Measurements from ENCODE around the gene SMPD4. TPM values are rescaled to one million over a fixed set of nuclear protein-coding genes. Genes with fewer than 3 reads are reported as not detected.
A peak's percentile ranks its signal among the peaks of the same experiment; 100 is the strongest.
"Not testable (repeated sequence)": the region's sequence is repeated elsewhere in the genome, so short reads cannot be mapped to it uniquely, and the experiment has no call there.

SMPD4 gene
- total and polyA plus RNA-seq, 9 of the 15 experiments (the other 6 are each of a cell fraction or from before 2014, with no cell fraction given), result 7.5 to 123 (median 35.7) TPM

DNA sequence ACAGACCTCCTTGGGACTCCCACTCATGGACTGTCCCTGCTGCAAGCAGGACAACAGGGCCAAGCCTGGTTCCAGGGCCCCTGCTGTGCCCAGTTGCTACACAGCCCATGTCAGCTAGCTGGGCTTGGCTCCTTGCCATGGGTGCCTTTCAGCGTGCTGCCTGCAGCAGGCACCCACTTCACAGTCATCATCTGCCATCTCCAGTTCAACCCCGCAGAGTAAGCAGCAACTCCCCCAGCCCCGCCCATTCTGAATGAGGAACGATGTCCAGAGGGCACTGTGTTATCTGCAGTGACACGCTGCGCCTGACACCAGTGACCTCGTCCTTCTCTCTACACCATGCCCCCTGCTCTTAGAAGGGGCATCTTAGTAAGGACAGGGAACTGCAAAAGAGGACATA is 21.1 kb upstream of the SMPD4 start:
- in situ Hi-C loops (cut with MboI), result loop anchor here (5.0 kb wide), 1 partner anchor 1270 kb away; no protein-coding TSS in a partner anchor
- H3K27ac ChIP-seq (ENCODE audit: extremely low read depth, low read depth, low read length); H3K4me2 ChIP-seq (ENCODE audit: insufficient read depth, low read length); H3K9me3 ChIP-seq (replicated peaks; ENCODE audit: control insufficient read depth, insufficient read depth, low read depth, low read length); BruUV-seq (replicated peaks); H3K27me3 ChIP-seq (ENCODE audit: control insufficient read depth in 2 of 2, insufficient read depth in 2 of 2, low read length in 2 of 2); CTCF ChIA-PET (ENCODE audit: low intra/inter-chr PET ratio); POLR2A ChIA-PET; H3K4me3 ChIP-seq; H3K79me2 ChIP-seq (ENCODE audit: control insufficient read depth, insufficient read depth, low read length); H3K9me1 ChIP-seq (ENCODE audit: control insufficient read depth, insufficient read depth, low read length); H3K36me3 ChIP-seq (ENCODE audit: control insufficient read depth, insufficient read depth, low read length); H3K4me1 ChIP-seq (replicated peaks in 1 of 2; ENCODE audit: control insufficient read depth in 2 of 2, insufficient read depth in 2 of 2, low read length in 2 of 2); H4K20me1 ChIP-seq (replicated peaks; ENCODE audit: control insufficient read depth, insufficient read depth, low read length); intact Hi-C loops (cut with micrococcal nuclease): not testable (repeated sequence)
- DNase-seq (ENCODE audit: extremely low read depth in 1 of 4, low spot score in 3 of 4), result peak; percentile 19 to 58 (median 22)
- H3K9ac ChIP-seq (ENCODE audit: insufficient read depth in 1 of 2, low read depth in 2 of 2, low read length in 2 of 2), result peak overlapping the region in 1 of 2 experiments; percentile 64; a peak in 2 of 4 replicates
- ATAC-seq, result peak; percentile 93
- 0% methylated on average over 2 of the region's 7 CpGs for WGBS (ENCODE audit: insufficient coverage, low coverage, missing lambda C conversion rate)
- H2AFZ ChIP-seq (ENCODE audit: low read depth, low read length), result 0 out of 2 replicates have a peak overlapping the region, but pooled peaks have one; percentile 74
- peak; percentile 66 for TF ChIP-seq ZNF316 (IDR thresholded peaks at IDR 0.05)
- TF ChIP-seq CTBP1 (IDR thresholded peaks at IDR 0.05; ENCODE audit: borderline replicate concordance), result peak; percentile 25; the same call in 1 of the 2 replicates
- peak; percentile 16; the same call in 1 of the 2 replicates for TF ChIP-seq TFAP4 (CRISPR knock-in tag; IDR thresholded peaks at IDR 0.05; ENCODE audit: borderline replicate concordance)
- TF ChIP-seq RAD21 (CRISPR knock-in tag; conservative IDR thresholded peaks at IDR 0.05 in 1 of 2, IDR thresholded peaks at IDR 0.05 in 1 of 2), result 0 out of 4 replicates have a peak, but pooled peaks of 1 of the 2 experiments have one; percentile 17
- TF ChIP-seq NFIC (IDR thresholded peaks at IDR 0.05), result peak; percentile 89
- FAIRE-seq, result peak; percentile 94

DNA sequence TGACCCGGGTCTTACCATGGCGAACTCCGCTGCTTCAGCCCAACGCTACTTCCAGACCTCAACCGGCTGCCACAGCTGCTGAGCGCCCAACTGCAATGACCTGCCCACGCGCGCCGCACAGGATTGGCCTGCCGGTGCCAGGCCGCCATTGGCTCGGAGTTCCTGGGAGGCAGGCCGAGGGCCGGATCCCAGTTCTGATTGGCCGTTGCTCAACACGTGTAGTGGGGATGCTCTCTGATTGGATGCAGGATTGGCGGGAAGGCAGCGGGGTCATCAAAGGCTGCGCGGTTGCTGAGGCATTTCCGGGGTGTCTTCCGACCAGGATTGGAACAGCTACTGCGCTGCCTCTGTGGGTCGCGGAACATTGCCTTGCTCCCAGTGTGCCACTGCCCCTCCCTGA is 16.9 kb upstream of the SMPD4 start, which contains the start of gene TUBA3E:
Gene TUBA3E (minus strand): TSS at position 97 of the 400 bp plus-strand sequence. CDS start 79 bp downstream, at position 18.
- WGBS (ENCODE audit: insufficient coverage, low coverage, missing lambda C conversion rate), result 91% methylated on average over 14 of the region's 26 CpGs
- intact Hi-C loops (cut with micrococcal nuclease) (no loop called here), in situ Hi-C loops (cut with MboI) (no loop called here)
- Histone ChIP-seq H3K4me1 (replicated peaks in 1 of 2; ENCODE audit: control insufficient read depth in 2 of 2, insufficient read depth in 2 of 2, low read length in 2 of 2) (peaks cover 7 to 8% of the 10 kb centered on the region in 2 experiments; a peak in 4 of 5 replicates), H3K9me3 (replicated peaks; ENCODE audit: control insufficient read depth, insufficient read depth, low read depth, low read length) (no peaks in the 10 kb centered on the region), H3K27me3 (ENCODE audit: control insufficient read depth in 2 of 2, insufficient read depth in 2 of 2, low read length in 2 of 2) (no peaks in the 10 kb centered on the region), H3K4me2 (ENCODE audit: insufficient read depth, low read length) (no peak within 1 kb of the TSS), H3K79me2 (ENCODE audit: control insufficient read depth, insufficient read depth, low read length) (no peaks in the 10 kb centered on the region), H2AFZ (ENCODE audit: low read depth, low read length) (no peak within 1 kb of the TSS), H3K36me3 (ENCODE audit: control insufficient read depth, insufficient read depth, low read length) (no peaks in the 10 kb centered on the region), H3K4me3 (no peak within 1 kb of the TSS), H3K27ac (ENCODE audit: extremely low read depth, low read depth, low read length) (no peak within 1 kb of the TSS), H3K9ac (ENCODE audit: insufficient read depth in 1 of 2, low read depth in 2 of 2, low read length in 2 of 2) (no peak within 1 kb of the TSS), H3K9me1 (ENCODE audit: control insufficient read depth, insufficient read depth, low read length) (no peaks in the 10 kb centered on the region), H4K20me1 (replicated peaks; ENCODE audit: control insufficient read depth, insufficient read depth, low read length) (no peaks in the 10 kb centered on the region)
- ATAC-seq (no peak), FAIRE-seq (no peak), DNase-seq (ENCODE audit: extremely low read depth in 1 of 4, low spot score in 3 of 4) (no peak)
- ChIA-PET CTCF (ENCODE audit: low intra/inter-chr PET ratio) (no interaction called here), POLR2A (no interaction called here)
- TF ChIP-seq, protein P1, sequence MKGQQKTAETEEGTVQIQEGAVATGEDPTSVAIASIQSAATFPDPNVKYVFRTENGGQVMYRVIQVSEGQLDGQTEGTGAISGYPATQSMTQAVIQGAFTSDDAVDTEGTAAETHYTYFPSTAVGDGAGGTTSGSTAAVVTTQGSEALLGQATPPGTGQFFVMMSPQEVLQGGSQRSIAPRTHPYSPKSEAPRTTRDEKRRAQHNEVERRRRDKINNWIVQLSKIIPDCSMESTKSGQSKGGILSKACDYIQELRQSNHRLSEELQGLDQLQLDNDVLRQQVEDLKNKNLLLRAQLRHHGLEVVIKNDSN (CRISPR knock-in tag; IDR thresholded peaks at IDR 0.05), result peak; percentile 66
- TF ChIP-seq, protein P2, sequence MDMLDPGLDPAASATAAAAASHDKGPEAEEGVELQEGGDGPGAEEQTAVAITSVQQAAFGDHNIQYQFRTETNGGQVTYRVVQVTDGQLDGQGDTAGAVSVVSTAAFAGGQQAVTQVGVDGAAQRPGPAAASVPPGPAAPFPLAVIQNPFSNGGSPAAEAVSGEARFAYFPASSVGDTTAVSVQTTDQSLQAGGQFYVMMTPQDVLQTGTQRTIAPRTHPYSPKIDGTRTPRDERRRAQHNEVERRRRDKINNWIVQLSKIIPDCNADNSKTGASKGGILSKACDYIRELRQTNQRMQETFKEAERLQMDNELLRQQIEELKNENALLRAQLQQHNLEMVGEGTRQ (CRISPR knock-in tag; IDR thresholded peaks at IDR 0.05), result peak; percentile 38
- TF ChIP-seq, protein P3, sequence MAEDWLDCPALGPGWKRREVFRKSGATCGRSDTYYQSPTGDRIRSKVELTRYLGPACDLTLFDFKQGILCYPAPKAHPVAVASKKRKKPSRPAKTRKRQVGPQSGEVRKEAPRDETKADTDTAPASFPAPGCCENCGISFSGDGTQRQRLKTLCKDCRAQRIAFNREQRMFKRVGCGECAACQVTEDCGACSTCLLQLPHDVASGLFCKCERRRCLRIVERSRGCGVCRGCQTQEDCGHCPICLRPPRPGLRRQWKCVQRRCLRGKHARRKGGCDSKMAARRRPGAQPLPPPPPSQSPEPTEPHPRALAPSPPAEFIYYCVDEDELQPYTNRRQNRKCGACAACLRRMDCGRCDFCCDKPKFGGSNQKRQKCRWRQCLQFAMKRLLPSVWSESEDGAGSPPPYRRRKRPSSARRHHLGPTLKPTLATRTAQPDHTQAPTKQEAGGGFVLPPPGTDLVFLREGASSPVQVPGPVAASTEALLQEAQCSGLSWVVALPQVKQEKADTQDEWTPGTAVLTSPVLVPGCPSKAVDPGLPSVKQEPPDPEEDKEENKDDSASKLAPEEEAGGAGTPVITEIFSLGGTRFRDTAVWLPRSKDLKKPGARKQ (CRISPR knock-in tag; IDR thresholded peaks at IDR 0.05), result no peak
- BruUV-seq (replicated peaks), result no TSS peak
